H1 (cell line): Measurements from ENCODE around the gene SLC6A6. TPM values are rescaled to one million over a fixed set of nuclear protein-coding genes. Genes with fewer than 3 reads are reported as not detected.

Experiments
- CTCF ChIA-PET: fragments of 300-600 bp; sonication (Branson Sonifier 250); formaldehyde crosslinking; loops from one replicate; lab custom pipeline; 2021; ENCODE audit not compliant: partially characterized antibody; lab: Charles Lee
- POLR2A ChIA-PET: fragments of 300-600 bp; sonication (Branson Sonifier 250); formaldehyde crosslinking; loops from one replicate; lab custom pipeline; 2021; ENCODE audit warnings: inconsistent platforms; ENCODE audit not compliant: partially characterized antibody; lab: Charles Lee
- DNase-seq, 2 experiments: peaks; one replicate each; pipeline versions ENCODE4 v3.0.0 to v3.0.0-alpha.2; 2010 to 2022; ENCODE audit warnings: low spot score in 2 of 2, low read depth in 1 of 2, mixed read lengths in 1 of 2
- FAIRE-seq: peaks from 2 replicates; lab custom pipeline; 2011; peaks lifted over from hg19 to GRCh38; lab: Jason Lieb, UNC
- H2AFZ ChIP-seq: 2 replicates; pipeline ENCODE4 v1.8.1; 2012; ENCODE audit warnings: low read length, inconsistent platforms
- H2AK5ac ChIP-seq: 2 replicates; pipeline ENCODE4 v1.6.1; 2013; ENCODE audit warnings: low read depth, low read length
- H2BK120ac ChIP-seq: replicated peaks from 2 replicates; pipeline ENCODE3; 2013; ENCODE audit warnings: low read depth, low read length, inconsistent platforms
- H2BK12ac ChIP-seq: 2 replicates; pipeline ENCODE4 v1.6.1; 2013; ENCODE audit warnings: low read depth, low read length
- H2BK15ac ChIP-seq: 2 replicates; pipeline ENCODE4 v1.6.1; 2013; ENCODE audit warnings: low read length
- H2BK20ac ChIP-seq: 2 replicates; pipeline ENCODE4 v1.6.1; 2013; ENCODE audit warnings: low read length
- H2BK5ac ChIP-seq: 2 replicates; pipeline ENCODE4 v1.6.1; 2013; ENCODE audit warnings: low read depth, low read length
- H3K14ac ChIP-seq: 2 replicates; pipeline ENCODE4 v1.6.1; 2013; ENCODE audit warnings: inconsistent platforms; ENCODE audit not compliant: insufficient read length
- H3K18ac ChIP-seq: 2 replicates; pipeline ENCODE4 v1.6.1; 2013; ENCODE audit warnings: low read length; ENCODE audit errors: extremely low read depth
- H3K23ac ChIP-seq: 2 replicates; pipeline ENCODE4 v1.6.1; 2013; ENCODE audit warnings: inconsistent platforms; ENCODE audit not compliant: insufficient read length
- H3K23me2 ChIP-seq: 2 replicates; pipeline ENCODE4 v1.6.1; 2013; ENCODE audit warnings: low read depth, low read length
- H3K27ac ChIP-seq: 2 replicates; pipeline ENCODE4 v1.6.1; 2011; ENCODE audit warnings: low read depth, low read length, inconsistent platforms
- H3K27me3 ChIP-seq, 4 experiments: replicated peaks in 1 of 4; 1 replicate in 1 of 4; 2 replicates in 3 of 4; pipeline versions ENCODE4 v1.6.1 to v1.8.1; 2011 to 2013; ENCODE audit warnings: low read length in 3 of 4, mild to moderate bottlenecking in 3 of 4, inconsistent platforms in 2 of 4, mixed read lengths in 2 of 4, moderate library complexity in 1 of 4; ENCODE audit not compliant: control insufficient read depth in 3 of 4, insufficient read depth in 3 of 4; ENCODE audit errors: extremely low read depth in 1 of 4
- H3K36me3 ChIP-seq, 4 experiments: 2 replicates each; pipeline versions ENCODE4 v1.6.1 to v1.8.1; 2011 to 2013; ENCODE audit warnings: mild to moderate bottlenecking in 4 of 4, low read length in 3 of 4, moderate library complexity in 2 of 4, control low read depth in 1 of 4, inconsistent platforms in 1 of 4; ENCODE audit not compliant: insufficient read depth in 4 of 4, control insufficient read depth in 2 of 4
- H3K4ac ChIP-seq: replicated peaks from 2 replicates; pipeline ENCODE3; 2013; ENCODE audit warnings: low read length, low read depth, mixed read lengths, inconsistent platforms; ENCODE audit not compliant: insufficient read length
- H3K4me1 ChIP-seq, 4 experiments: replicated peaks in 1 of 4; 1 replicate in 1 of 4; 2 replicates in 3 of 4; pipeline versions ENCODE4 v1.6.1 to v1.8.1; 2011 to 2013; ENCODE audit warnings: low read length in 3 of 4, inconsistent platforms in 2 of 4, mixed read lengths in 1 of 4; ENCODE audit not compliant: insufficient read depth in 4 of 4, control insufficient read depth in 3 of 4
- H3K4me2 ChIP-seq, 2 experiments: 2 replicates each; pipeline versions ENCODE4 v1.6.1 to v1.8.1; 2011 to 2013; ENCODE audit warnings: low read depth in 2 of 2, low read length in 2 of 2, control low read depth in 1 of 2, inconsistent platforms in 1 of 2, mild to moderate bottlenecking in 1 of 2; ENCODE audit not compliant: insufficient read depth in 1 of 2
- H3K4me3 ChIP-seq, 4 experiments: fragments of 200-600, 300-600 bp in 1 of 4; sonication (generic), shearing (Covaris generic), sonication (Bioruptor Twin) in 1 of 4; 2 replicates each; pipeline versions ENCODE4 v1.5.1 to v1.8.1; 2011 to 2016; ENCODE audit warnings: low read length in 4 of 4, low read depth in 3 of 4, control low read depth in 2 of 4, inconsistent platforms in 2 of 4, mild to moderate bottlenecking in 2 of 4, mixed read lengths in 1 of 4, moderate library complexity in 1 of 4; ENCODE audit not compliant: insufficient read depth in 2 of 4; ENCODE audit errors: extremely low read depth in 1 of 4
- H3K56ac ChIP-seq: replicated peaks from 2 replicates; pipeline ENCODE3; 2013; ENCODE audit warnings: low read depth, mild to moderate bottlenecking, mixed read lengths, low read length, inconsistent platforms; ENCODE audit not compliant: insufficient read length
- H3K79me1 ChIP-seq: 2 replicates; pipeline ENCODE4 v1.6.1; 2013; ENCODE audit warnings: low read depth, low read length, control low read depth
- H3K79me2 ChIP-seq, 2 experiments: 2 replicates each; pipeline versions ENCODE4 v1.6.1 to v1.8.1; 2012 to 2013; ENCODE audit warnings: low read length in 2 of 2, mild to moderate bottlenecking in 2 of 2, inconsistent platforms in 1 of 2; ENCODE audit not compliant: insufficient read depth in 2 of 2, control insufficient read depth in 1 of 2
- H3K9ac ChIP-seq, 4 experiments: replicated peaks in 1 of 4; 1 replicate in 1 of 4; 2 replicates in 3 of 4; pipeline versions ENCODE4 v1.6.1 to v1.8.1; 2011 to 2013; ENCODE audit warnings: low read depth in 3 of 4, low read length in 3 of 4, control low read depth in 2 of 4, mild to moderate bottlenecking in 2 of 4, moderate library complexity in 2 of 4, inconsistent platforms in 1 of 4; ENCODE audit errors: extremely low read depth in 1 of 4
- H3K9me3 ChIP-seq, 2 experiments: 2 replicates each; pipeline versions ENCODE4 v1.6.1 to v1.8.1; 2012 to 2013; ENCODE audit warnings: mild to moderate bottlenecking in 2 of 2, moderate library complexity in 2 of 2, control low read depth in 1 of 2, inconsistent platforms in 1 of 2, low read depth in 1 of 2, low read length in 1 of 2, mixed read lengths in 1 of 2; ENCODE audit not compliant: insufficient read depth in 2 of 2
- H4K20me1 ChIP-seq, 2 experiments: replicated peaks in 1 of 2; 2 replicates each; pipeline versions ENCODE3 to v1.8.1; 2011 to 2013; ENCODE audit warnings: inconsistent platforms in 2 of 2, low read length in 2 of 2, mild to moderate bottlenecking in 1 of 2; ENCODE audit not compliant: insufficient read depth in 2 of 2, control insufficient read depth in 1 of 2
- H4K5ac ChIP-seq: 2 replicates; pipeline ENCODE4 v1.6.1; 2013; ENCODE audit warnings: low read length, low read depth, mixed read lengths, inconsistent platforms; ENCODE audit not compliant: insufficient read length
- H4K8ac ChIP-seq: 2 replicates; pipeline ENCODE4 v1.8.0; 2013; ENCODE audit warnings: mild to moderate bottlenecking, moderate library complexity, low read length, inconsistent platforms; ENCODE audit not compliant: insufficient read depth; ENCODE audit errors: extremely low read depth
- H4K91ac ChIP-seq: replicated peaks from 2 replicates; pipeline ENCODE3; 2013; ENCODE audit warnings: low read length, mixed read lengths, inconsistent platforms; ENCODE audit not compliant: insufficient read length
- BRCA1 ChIP-seq: IDR thresholded peaks from 2 replicates; pipeline ENCODE4 v1.6.1; 2012; ENCODE audit warnings: low read depth, low read length, improper control_type of control experiment
- CTBP2 ChIP-seq: IDR thresholded peaks from 2 replicates; pipeline ENCODE4 v1.7.0; 2011; ENCODE audit warnings: borderline replicate concordance, mild to moderate bottlenecking, moderate library complexity, mixed read lengths, low read length; ENCODE audit not compliant: insufficient read depth, insufficient read length
- GTF2F1 ChIP-seq: IDR thresholded peaks from 2 replicates; pipeline ENCODE4 v1.6.1; 2012; ENCODE audit warnings: low read depth, low read length, improper control_type of control experiment, borderline replicate concordance
- HDAC2 ChIP-seq, 2 experiments: fragments of 300-600 bp in 1 of 2; sonication (generic) in 1 of 2; IDR thresholded peaks; 2 replicates each; pipeline ENCODE4 v1.6.1; 2011 to 2012; ENCODE audit warnings: low read depth in 2 of 2, low read length in 2 of 2, mild to moderate bottlenecking in 2 of 2, moderate library complexity in 2 of 2, borderline replicate concordance in 1 of 2, inconsistent platforms in 1 of 2
- KDM1A ChIP-seq: fragments of 200-600, 300-600 bp; sonication (generic); IDR thresholded peaks from 2 replicates; pipeline ENCODE4 v1.7.1; 2016; ENCODE audit warnings: mild to moderate bottlenecking, low read length, borderline replicate concordance
- NRF1 ChIP-seq: IDR thresholded peaks from 2 replicates; pipeline ENCODE4 v1.6.1; 2011; ENCODE audit warnings: mild to moderate bottlenecking, low read depth, low read length, improper control_type of control experiment
- PHF8 ChIP-seq: fragments of 200-600 bp; sonication (generic); conservative IDR thresholded peaks from 2 replicates; pipeline ENCODE4 v1.7.1; 2012; ENCODE audit warnings: low read depth, mild to moderate bottlenecking, inconsistent platforms, low read length, moderate library complexity
- WGBS, 2 experiments: shearing (Covaris generic) in 1 of 2; methylation state at CpG; one replicate each; pipeline versions ENCODE4 v1.1.6 to v1.1.7; 2013 to 2015; ENCODE audit warnings: low lambda C conversion rate in 2 of 2, mixed read lengths in 2 of 2, inconsistent platforms in 1 of 2, low coverage in 1 of 2, missing lambda C conversion rate in 1 of 2; ENCODE audit not compliant: insufficient replicate concordance in 2 of 2, insufficient coverage in 1 of 2, insufficient read length in 1 of 2; ENCODE audit errors: extremely low coverage in 1 of 2, missing lambda C conversion rate in 1 of 2; 5-methylcytosine and 5-hydroxymethylcytosine counted together
- polyA plus RNA-seq, 7 experiments: library from polyadenylated mRNA; depleted of rRNA in 3 of 7; stranded (reverse) in 5 of 7; unstranded in 2 of 7; fragments of >200 nt in 5 of 7; fragments of 200-250 nt in 2 of 7; gene quantifications; 1 replicate in 5 of 7; 2 replicates in 1 of 7; 4 replicates in 1 of 7; pipeline versions ENCODE4 v1.2.1 to v1.2.3, GENCODE V29; 2011 to 2013; ENCODE audit warnings: missing spikeins in 2 of 7, mixed read lengths in 2 of 7
- total RNA-seq: library from RNA; stranded (reverse); fragmentation: NEBNext Ultra II Directional; extraction: Animal tissue kit (Norgen Biotek cat#: 25700); gene quantifications from 2 replicates; pipeline ENCODE4 v1.2.1, GENCODE V29; 2021
- TF ChIP-seq, protein P1 (sequence below): IDR thresholded peaks from 2 replicates; pipeline ENCODE4 v1.6.1; 2012; ENCODE audit warnings: inconsistent platforms
- TF ChIP-seq, protein P2 (sequence below), 3 experiments: IDR thresholded peaks; 1 replicate in 2 of 3; 2 replicates in 1 of 3; pipeline versions ENCODE4 v1.5.1 to v1.6.1; 2011; ENCODE audit warnings: low read length in 3 of 3, mild to moderate bottlenecking in 3 of 3, inconsistent platforms in 2 of 3, low read depth in 1 of 3, moderate library complexity in 1 of 3; ENCODE audit not compliant: insufficient read depth in 1 of 3; ENCODE audit errors: control extremely low read depth in 1 of 3

Gene SLC6A6
- total and polyA plus RNA-seq, 2 of the 8 experiments (the other 6 are each of a cell fraction or from before 2014, with no cell fraction given): 66.2 to 144 TPM

- H2BK20ac ChIP-seq: no peak overlapping the region
- H2BK15ac ChIP-seq: no peak overlapping the region
- H3K9ac ChIP-seq: no peak overlapping the region
- no peaks in the 10 kb centered on the region; a peak in 1 of 7 replicates for H3K27me3 ChIP-seq
- no peak overlapping the region for H3K18ac ChIP-seq
- H4K5ac ChIP-seq: no peak overlapping the region
- no peak overlapping the region for H2BK12ac ChIP-seq
- H3K9me3 ChIP-seq: no peaks in the 10 kb centered on the region
- no peaks in the 10 kb centered on the region for H3K23me2 ChIP-seq
- H3K56ac ChIP-seq: no peak overlapping the region
- H4K8ac ChIP-seq: no peak overlapping the region
- ChIA-PET CTCF (interaction anchor here (1.1 to 5.3 kb wide), 11 partner anchors 8 to 256 kb away, joined by 3 to 29 read pairs (median 5); no protein-coding TSS in a partner anchor), POLR2A (interaction anchor here (1.1 to 4.7 kb wide), 5 partner anchors 20 to 243 kb away, joined by 3 to 25 read pairs (median 3); partner anchors contain the start of gene SLC6A6)
- H4K20me1 ChIP-seq: peaks cover 6 to 19% of the 10 kb centered on the region in 2 experiments
- no peak overlapping the region for H2AK5ac ChIP-seq
- WGBS, 2 experiments: 86% methylated on average over 3 of the region's 5 CpGs; no CpG with 5 or more reads in 1 of the 2 experiments
- H3K4me3 ChIP-seq: no peak overlapping the region
- no peak overlapping the region for H3K4ac ChIP-seq
- DNase-seq (no peak), FAIRE-seq (no peak)
- no peak overlapping the region for H2BK5ac ChIP-seq
- no peak overlapping the region for H3K27ac ChIP-seq
- peaks cover 18 to 58% (median 36%) of the 10 kb centered on the region in 4 experiments for H3K36me3 ChIP-seq
- H2BK120ac ChIP-seq: no peak overlapping the region
- H3K14ac ChIP-seq: no peak overlapping the region
- no peak overlapping the region for H3K23ac ChIP-seq
- H3K4me2 ChIP-seq: no peak overlapping the region
- H4K91ac ChIP-seq: no peak overlapping the region
- peaks cover 0 to 8% (median 5%) of the 10 kb centered on the region in 4 experiments; a peak in 5 of 7 replicates for H3K4me1 ChIP-seq
- no peak overlapping the region for H2AFZ ChIP-seq
- peaks cover 3% of the 10 kb centered on the region; the same call in 1 of the 2 replicates for H3K79me1 ChIP-seq
- H3K79me2 ChIP-seq: no peaks in the 10 kb centered on the region
- TF ChIP-seq BRCA1 (no peak), NRF1 (no peak), PHF8 (no peak), KDM1A (no peak), GTF2F1 (no peak), CTBP2 (no peak), HDAC2 (IDR thresholded peaks at IDR 0.05; ENCODE audit: borderline replicate concordance in 1 of 2, low read depth in 2 of 2, low read length in 2 of 2) (no peak)
- TF ChIP-seq, protein P1, sequence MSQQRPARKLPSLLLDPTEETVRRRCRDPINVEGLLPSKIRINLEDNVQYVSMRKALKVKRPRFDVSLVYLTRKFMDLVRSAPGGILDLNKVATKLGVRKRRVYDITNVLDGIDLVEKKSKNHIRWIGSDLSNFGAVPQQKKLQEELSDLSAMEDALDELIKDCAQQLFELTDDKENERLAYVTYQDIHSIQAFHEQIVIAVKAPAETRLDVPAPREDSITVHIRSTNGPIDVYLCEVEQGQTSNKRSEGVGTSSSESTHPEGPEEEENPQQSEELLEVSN: no peak
- TF ChIP-seq, protein P2, sequence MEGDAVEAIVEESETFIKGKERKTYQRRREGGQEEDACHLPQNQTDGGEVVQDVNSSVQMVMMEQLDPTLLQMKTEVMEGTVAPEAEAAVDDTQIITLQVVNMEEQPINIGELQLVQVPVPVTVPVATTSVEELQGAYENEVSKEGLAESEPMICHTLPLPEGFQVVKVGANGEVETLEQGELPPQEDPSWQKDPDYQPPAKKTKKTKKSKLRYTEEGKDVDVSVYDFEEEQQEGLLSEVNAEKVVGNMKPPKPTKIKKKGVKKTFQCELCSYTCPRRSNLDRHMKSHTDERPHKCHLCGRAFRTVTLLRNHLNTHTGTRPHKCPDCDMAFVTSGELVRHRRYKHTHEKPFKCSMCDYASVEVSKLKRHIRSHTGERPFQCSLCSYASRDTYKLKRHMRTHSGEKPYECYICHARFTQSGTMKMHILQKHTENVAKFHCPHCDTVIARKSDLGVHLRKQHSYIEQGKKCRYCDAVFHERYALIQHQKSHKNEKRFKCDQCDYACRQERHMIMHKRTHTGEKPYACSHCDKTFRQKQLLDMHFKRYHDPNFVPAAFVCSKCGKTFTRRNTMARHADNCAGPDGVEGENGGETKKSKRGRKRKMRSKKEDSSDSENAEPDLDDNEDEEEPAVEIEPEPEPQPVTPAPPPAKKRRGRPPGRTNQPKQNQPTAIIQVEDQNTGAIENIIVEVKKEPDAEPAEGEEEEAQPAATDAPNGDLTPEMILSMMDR (IDR thresholded peaks at IDR 0.05; ENCODE audit: control extremely low read depth in 1 of 3, insufficient read depth in 1 of 3, low read depth in 1 of 3, low read length in 3 of 3): no peak
Observed at GRCh38 chr3:14459384-14459783, 57.0 kb downstream of the SLC6A6 start.
